Left ventricle myocardium superior (tissue), 1 donor: ENCODE results near the gene PCYOX1L. TPM values are rescaled to one million over a fixed set of nuclear protein-coding genes. Genes with fewer than 3 reads are reported as not detected.

Experiments used
- ATAC-seq: fragments of 200-7000 bp; cut with Tn5 transposase; one replicate; pipeline ENCODE4 v1.9.1; 2020; ENCODE audit warnings: mild to moderate bottlenecking, moderate library complexity
- DNase-seq: peaks from one replicate; pipeline ENCODE4 v3.0.0-alpha.2; 2020
- intact Hi-C: fragments of 100-400 bp; cut with micrococcal nuclease; formaldehyde crosslinking; loops from one replicate; pipeline ENCODE4 v1.11.0; 2022
- total RNA-seq: library from RNA; stranded (reverse); fragmentation: NEBNext Ultra II Directional; extraction: Animal tissue kit (Norgen Biotek cat#: 25700); gene quantifications from one replicate; pipeline ENCODE4 v1.2.1, GENCODE V29; 2021
- donor health status: DM: no; HTN: yes; CAD: no; lungs with severe emphysema.

The PCYOX1L gene
- total RNA-seq, 1 donor from 2014 or later, result 2.6 TPM

GRCh38 chr5:149363936-149364335, 6.1 kb downstream of the PCYOX1L start:
- DNase-seq (no peak), ATAC-seq (no peak)
- intact Hi-C loops, result loop anchor here (10.0 kb wide), 1 partner anchor 99 kb away; no protein-coding TSS in a partner anchor

- intact Hi-C loops, result loop anchor here (10.0 kb wide), 1 partner anchor 100 kb away; no protein-coding TSS in a partner anchor
- DNase-seq (no peak), ATAC-seq (no peak)
Measured at GRCh38 chr5:149364719-149365118, 6.9 kb downstream of the PCYOX1L start.

- DNase-seq (no peak), ATAC-seq (no peak)
- intact Hi-C loops, result loop anchor here (10.0 kb wide), 1 partner anchor 101 kb away; no protein-coding TSS in a partner anchor
Measured at GRCh38 chr5:149365418-149365817, 7.6 kb downstream of the PCYOX1L start.

GRCh38 chr5:149366169-149366729, 8.4 kb downstream of the PCYOX1L start:
- DNase-seq (no peak), ATAC-seq (no peak)
- intact Hi-C loops, result loop anchor here (10.0 kb wide), 1 partner anchor 101 kb away; no protein-coding TSS in a partner anchor

GRCh38 chr5:149367249-149367971, 9.6 kb downstream of the PCYOX1L start:
- intact Hi-C loops, result loop anchor here (10.0 kb wide), 1 partner anchor 103 kb away; no protein-coding TSS in a partner anchor
- ATAC-seq (peak; percentile 52), DNase-seq (no peak)

- DNase-seq (no peak), ATAC-seq (no peak)
- intact Hi-C loops, result loop anchor here (10.0 kb wide), 1 partner anchor 103 kb away; no protein-coding TSS in a partner anchor
Measured at GRCh38 chr5:149367972-149368645, 10.3 kb downstream of the PCYOX1L start.

GRCh38 chr5:149370878-149371277, 13.0 kb downstream of the PCYOX1L start:
- intact Hi-C loops, result no loop called here
- ATAC-seq (no peak), DNase-seq (no peak)

- ATAC-seq, result peak; percentile 85
- peak; percentile 69 for DNase-seq
- intact Hi-C loops, result no loop called here
Measured at GRCh38 chr5:149371296-149371962, 13.6 kb downstream of the PCYOX1L start.

- no peak for DNase-seq
- intact Hi-C loops, result no loop called here
- no peak for ATAC-seq
Measured at GRCh38 chr5:149372076-149372795, 14.4 kb downstream of the PCYOX1L start.

GRCh38 chr5:149372932-149373331, 15.1 kb downstream of the PCYOX1L start:
- ATAC-seq, result no peak
- intact Hi-C loops, result no loop called here
- no peak for DNase-seq

- DNase-seq, result no peak
- intact Hi-C loops, result no loop called here
- no peak for ATAC-seq
Measured at GRCh38 chr5:149374303-149374702, 16.5 kb downstream of the PCYOX1L start.

GRCh38 chr5:149374801-149375200, 17.0 kb downstream of the PCYOX1L start:
- ATAC-seq, result no peak
- DNase-seq, result no peak
- intact Hi-C loops, result no loop called here

GRCh38 chr5:149375434-149375833, 17.6 kb downstream of the PCYOX1L start:
- no peak for ATAC-seq
- intact Hi-C loops, result no loop called here
- DNase-seq, result no peak

GRCh38 chr5:149376104-149376503, 18.3 kb downstream of the PCYOX1L start:
- DNase-seq (no peak), ATAC-seq (no peak)
- intact Hi-C loops, result no loop called here

GRCh38 chr5:149376711-149377447, 19.0 kb downstream of the PCYOX1L start:
- intact Hi-C loops, result no loop called here
- ATAC-seq (no peak), DNase-seq (no peak)

- DNase-seq, result no peak
- intact Hi-C loops, result no loop called here
- ATAC-seq, result no peak
Measured at GRCh38 chr5:149378241-149378820, 20.5 kb downstream of the PCYOX1L start.

- intact Hi-C loops, result no loop called here
- DNase-seq (no peak), ATAC-seq (no peak)
Measured at GRCh38 chr5:149379177-149379761, 21.4 kb downstream of the PCYOX1L start, which contains the start of gene IL17B. TSS of gene IL17B (minus strand) at chr5:149379292. CDS start at chr5:149379225, 67 bp downstream.
